WTC11 (cell line): Measurements from ENCODE around the gene PPP6R3. TPM values are rescaled to one million over a fixed set of nuclear protein-coding genes. Genes with fewer than 3 reads are reported as not detected.
A peak's percentile ranks its signal among the peaks of the same experiment; 100 is the strongest.

Experiments
- ATAC-seq: fragments of 200-7000 bp; cut with Tn5 transposase; 2 replicates; pipeline ENCODE4 v1.10.0; 2021; ENCODE audit warnings: mild to moderate bottlenecking, moderate library complexity
- CTCF ChIA-PET: fragments of 300-600 bp; sonication (Branson Sonifier 250); formaldehyde crosslinking; loops from one replicate; lab custom pipeline; 2021; ENCODE audit warnings: antibody characterized with exemption; lab: Charles Lee
- POLR2A ChIA-PET: fragments of 350-600 bp; sonication (Branson Sonifier 250); formaldehyde crosslinking; loops from one replicate; lab custom pipeline; 2021; ENCODE audit warnings: antibody characterized with exemption; lab: Charles Lee
- DNase-seq: peaks from one replicate; pipeline ENCODE4 v3.0.0; 2021; ENCODE audit warnings: low spot score
- H3K27ac Mint-ChIP-seq: 2 replicates; pipeline ENCODE4 v1.8.0; 2021; ENCODE audit warnings: mixed read lengths
- H3K27me3 Mint-ChIP-seq: 2 replicates; pipeline ENCODE4 v1.8.0; 2021; ENCODE audit warnings: low read depth, mild to moderate bottlenecking, moderate library complexity, mixed read lengths
- H3K36me3 Mint-ChIP-seq: 2 replicates; pipeline ENCODE4 v1.8.0; 2021; ENCODE audit warnings: mixed read lengths
- H3K4me1 Mint-ChIP-seq: 2 replicates; pipeline ENCODE4 v1.8.0; 2022; ENCODE audit warnings: mixed read lengths
- H3K4me3 Mint-ChIP-seq: 2 replicates; pipeline ENCODE4 v1.8.0; 2021; ENCODE audit warnings: mild to moderate bottlenecking, moderate library complexity, mixed read lengths
- H3K9me3 Mint-ChIP-seq: 2 replicates; pipeline ENCODE4 v1.8.0; 2021; ENCODE audit warnings: mixed read lengths
- ATF2 ChIP-seq: sonication (generic); formaldehyde crosslinking; IDR thresholded peaks from 2 replicates; pipeline ENCODE4 v1.8.1; 2022; ENCODE audit warnings: low read depth, missing genetic modification reagents, borderline replicate concordance
- CREM ChIP-seq: sonication (generic); formaldehyde crosslinking; IDR thresholded peaks from 2 replicates; pipeline ENCODE4 v1.8.1; 2022; ENCODE audit warnings: mild to moderate bottlenecking, missing genetic modification reagents, moderate library complexity
- CTCF ChIP-seq: fragments of 200-600 bp; IDR thresholded peaks from 2 replicates; pipeline ENCODE4 v1.8.0; 2022; ENCODE audit warnings: antibody characterized with exemption
- E2F1 ChIP-seq: sonication (generic); formaldehyde crosslinking; IDR thresholded peaks from 2 replicates; pipeline ENCODE4 v1.8.0; 2022; ENCODE audit warnings: mild to moderate bottlenecking, missing genetic modification reagents
- FOXP4 ChIP-seq: sonication (generic); formaldehyde crosslinking; IDR thresholded peaks from 2 replicates; pipeline ENCODE4 v1.8.0; 2022; ENCODE audit warnings: mild to moderate bottlenecking, missing genetic modification reagents
- GTF2I ChIP-seq: fragments of 250-450 bp; sonication (Bioruptor Pico); conservative IDR thresholded peaks from 2 replicates; pipeline ENCODE4 v1.4.0; 2021; ENCODE audit warnings: mild to moderate bottlenecking
- HMGA2 ChIP-seq: fragments of 250-450 bp; sonication (Bioruptor Pico); IDR thresholded peaks from 2 replicates; pipeline ENCODE4 v1.4.0; 2021; ENCODE audit warnings: mild to moderate bottlenecking, moderate library complexity
- JUN ChIP-seq: sonication (generic); formaldehyde crosslinking; IDR thresholded peaks from 2 replicates; pipeline ENCODE4 v1.8.0; 2023; ENCODE audit warnings: mild to moderate bottlenecking, missing genetic modification reagents
- NFE2L1 ChIP-seq: sonication (generic); formaldehyde crosslinking; IDR thresholded peaks from 2 replicates; pipeline ENCODE4 v1.8.1; 2023; ENCODE audit warnings: missing genetic modification reagents
- NFYB ChIP-seq: sonication (generic); formaldehyde crosslinking; conservative IDR thresholded peaks from 2 replicates; pipeline ENCODE4 v1.8.0; 2022; ENCODE audit warnings: low read depth, missing genetic modification reagents
- PREB ChIP-seq: sonication (generic); formaldehyde crosslinking; IDR thresholded peaks from 2 replicates; pipeline ENCODE4 v1.8.1; 2022; ENCODE audit warnings: mild to moderate bottlenecking, missing genetic modification reagents, moderate library complexity, borderline replicate concordance
- RELA ChIP-seq: sonication (generic); formaldehyde crosslinking; IDR thresholded peaks from 2 replicates; pipeline ENCODE4 v1.8.1; 2022; ENCODE audit warnings: missing genetic modification reagents, mild to moderate bottlenecking, borderline replicate concordance
- SMAD3 ChIP-seq: sonication (generic); formaldehyde crosslinking; IDR thresholded peaks from 2 replicates; pipeline ENCODE4 v1.8.0; 2022; ENCODE audit warnings: missing genetic modification reagents, mild to moderate bottlenecking, borderline replicate concordance
- SMAD4 ChIP-seq: sonication (generic); formaldehyde crosslinking; IDR thresholded peaks from 2 replicates; pipeline ENCODE4 v1.8.0; 2022; ENCODE audit warnings: mild to moderate bottlenecking, missing genetic modification reagents
- STAT6 ChIP-seq: sonication (generic); formaldehyde crosslinking; conservative IDR thresholded peaks from 2 replicates; pipeline ENCODE4 v1.8.1; 2023; ENCODE audit warnings: mild to moderate bottlenecking, low read depth, missing genetic modification reagents, moderate library complexity
- TCF7 ChIP-seq: sonication (generic); formaldehyde crosslinking; IDR thresholded peaks from 2 replicates; pipeline ENCODE4 v1.8.0; 2022; ENCODE audit warnings: mild to moderate bottlenecking, low read depth, missing genetic modification reagents, moderate library complexity
- ZNF416 ChIP-seq: fragments of 250-450 bp; sonication (Bioruptor Pico); IDR thresholded peaks from 2 replicates; pipeline ENCODE4 v1.9.0; 2021; ENCODE audit warnings: mild to moderate bottlenecking, inconsistent platforms
- ZSCAN18 ChIP-seq: fragments of 250-450 bp; sonication (Bioruptor Pico); IDR thresholded peaks from 2 replicates; pipeline ENCODE4 v2.1.2; 2022; ENCODE audit warnings: mild to moderate bottlenecking, moderate library complexity
- total RNA-seq: library from RNA; stranded (reverse); gene quantifications from 3 replicates; pipeline ENCODE4 v1.2.3, GENCODE V29; 2021

Gene PPP6R3
- total RNA-seq, 1 experiment from 2014 or later = 138 TPM

- TF ChIP-seq ATF2 (CRISPR knock-in tag) (no peak), SMAD3 (no peak), CTCF (no peak), FOXP4 (no peak), ZSCAN18 (CRISPR knock-in tag) (no peak), STAT6 (no peak), SMAD4 (no peak)
These were observed 30.2 kb upstream of the PPP6R3 start (continued) for GRCh38 chr11:68430384-68430783.

GRCh38 chr11:68430801-68431200 lies 29.8 kb upstream of the PPP6R3 start:
- H3K27ac Mint-ChIP-seq = no peak overlapping the region

GRCh38 chr11:68431984-68432645 lies 28.4 kb upstream of the PPP6R3 start:
- H3K27ac Mint-ChIP-seq = 0 out of 2 replicates have a peak overlapping the region, but pooled peaks have one; percentile 65
- CTCF ChIA-PET = no interaction called here
- ATAC-seq = no peak
- TF ChIP-seq HMGA2 (CRISPR knock-in tag) (no peak), E2F1 (CRISPR knock-in tag) (no peak), GTF2I (CRISPR knock-in tag) (no peak), CREM (CRISPR knock-in tag) (no peak), NFE2L1 (CRISPR knock-in tag) (no peak), RELA (no peak), ZSCAN18 (CRISPR knock-in tag) (no peak), TCF7 (CRISPR knock-in tag) (no peak)

More at GRCh38 chr11:68430801-68431200, 29.8 kb upstream of the PPP6R3 start:
- Mint-ChIP-seq H3K4me3 (no peak overlapping the region), H3K27me3 (no peaks in the 10 kb centered on the region), H3K4me1 (no peaks in the 10 kb centered on the region), H3K9me3 (peaks cover 22% of the 10 kb centered on the region), H3K36me3 (peaks cover 45% of the 10 kb centered on the region)
- ATAC-seq (no peak), DNase-seq (no peak)
- POLR2A ChIA-PET = no interaction called here
- CTCF ChIA-PET = interaction anchor here (0.6 kb wide), 1 partner anchor 134 kb away, joined by 5 read pairs; no protein-coding TSS in a partner anchor
- no peak for TF ChIP-seq JUN (CRISPR knock-in tag)
- TF ChIP-seq PREB (CRISPR knock-in tag) = no peak
- no peak for TF ChIP-seq NFYB (CRISPR knock-in tag)
- no peak for TF ChIP-seq ZNF416 (CRISPR knock-in tag)

More at GRCh38 chr11:68431984-68432645, 28.4 kb upstream of the PPP6R3 start:
- Mint-ChIP-seq H3K9me3 (peaks cover 22% of the 10 kb centered on the region), H3K4me1 (no peaks in the 10 kb centered on the region), H3K4me3 (no peak overlapping the region), H3K27me3 (no peaks in the 10 kb centered on the region), H3K36me3 (peaks cover 34% of the 10 kb centered on the region)
- DNase-seq = no peak
- POLR2A ChIA-PET = no interaction called here
